GM21825 (cell line): ENCODE data around the gene EMP2.
A peak's percentile ranks its signal among the peaks of the same experiment; 100 is the strongest.
"Not testable (repeated sequence)": the region's sequence is repeated elsewhere in the genome, so short reads cannot be mapped to it uniquely, and the experiment has no call there.

ENCODE experiments used
- ATAC-seq: cut with Tn5 transposase; IDR thresholded peaks from one replicate; pipeline ENCODE4 v1.9.1; 2021; ENCODE audit warnings: mild to moderate bottlenecking, moderate library complexity; ENCODE audit not compliant: unreplicated experiment

EMP2 gene

GRCh38 chr16:10522966-10523365, 57.4 kb downstream of the EMP2 start:
- ATAC-seq: no peak

GRCh38 chr16:10521681-10522274, 58.6 kb downstream of the EMP2 start:
- ATAC-seq: no peak

GRCh38 chr16:10520869-10521578, 59.4 kb downstream of the EMP2 start:
- ATAC-seq: no peak

- no peak for ATAC-seq
Measured at GRCh38 chr16:10519929-10520868, 60.2 kb downstream of the EMP2 start.

GRCh38 chr16:10519297-10519696, 61.1 kb downstream of the EMP2 start:
- no peak for ATAC-seq

GRCh38 chr16:10518479-10519041, 61.8 kb downstream of the EMP2 start:
- no peak for ATAC-seq

- no peak for ATAC-seq
Measured at GRCh38 chr16:10517868-10518267, 62.5 kb downstream of the EMP2 start.

GRCh38 chr16:10514369-10515055, 65.9 kb downstream of the EMP2 start:
- no peak for ATAC-seq

- no peak for ATAC-seq
Measured at GRCh38 chr16:10511829-10512228, 68.6 kb downstream of the EMP2 start.

- ATAC-seq: no peak
Measured at GRCh38 chr16:10510279-10510678, 70.1 kb downstream of the EMP2 start.

- ATAC-seq: peak; percentile 83
Measured at GRCh38 chr16:10509534-10510025, 70.8 kb downstream of the EMP2 start.

- not testable (repeated sequence) for ATAC-seq
Measured at GRCh38 chr16:10505286-10505685, 75.1 kb downstream of the EMP2 start.

GRCh38 chr16:10504404-10504885, 76.0 kb downstream of the EMP2 start:
- ATAC-seq: no peak

- no peak for ATAC-seq
Measured at GRCh38 chr16:10502776-10503175, 77.6 kb downstream of the EMP2 start.

- no peak for ATAC-seq
Measured at GRCh38 chr16:10501016-10501607, 79.3 kb downstream of the EMP2 start.

GRCh38 chr16:10500582-10500981, 79.8 kb downstream of the EMP2 start:
- ATAC-seq: no peak

- no peak for ATAC-seq
Measured at GRCh38 chr16:10497132-10498101, 83.0 kb downstream of the EMP2 start.

- no peak for ATAC-seq
Measured at GRCh38 chr16:10495031-10495345, 85.4 kb downstream of the EMP2 start.
